Effector CD8-positive, alpha-beta T cell (primary cell): Measurements from ENCODE around the gene CRYL1.

ENCODE experiments used
- DNase-seq: peaks from one replicate; lab custom pipeline; 2025; lab: John Stamatoyannopoulos, UW

CRYL1 gene

GRCh38 chr13:20399515-20399914 lies 126.1 kb downstream of the CRYL1 start:
- DNase-seq = no peak

GRCh38 chr13:20398459-20398858 lies 127.2 kb downstream of the CRYL1 start:
- DNase-seq = no peak

GRCh38 chr13:20397896-20398295 lies 127.8 kb downstream of the CRYL1 start:
- DNase-seq = no peak

- no peak for DNase-seq
Measured at GRCh38 chr13:20395061-20395916, 130.4 kb downstream of the CRYL1 start.

- DNase-seq = no peak
Measured at GRCh38 chr13:20394506-20394905, 131.2 kb downstream of the CRYL1 start.

- DNase-seq = no peak
Measured at GRCh38 chr13:20394169-20394501, 131.5 kb downstream of the CRYL1 start.

GRCh38 chr13:20393273-20394168 lies 132.1 kb downstream of the CRYL1 start:
- no peak for DNase-seq

GRCh38 chr13:20392530-20392929 lies 133.1 kb downstream of the CRYL1 start:
- DNase-seq = no peak

- DNase-seq = no peak
Measured at GRCh38 chr13:20391597-20392452, 133.8 kb downstream of the CRYL1 start.

GRCh38 chr13:20390526-20391175 lies 135.0 kb downstream of the CRYL1 start:
- DNase-seq = no peak

GRCh38 chr13:20389696-20390525 lies 135.7 kb downstream of the CRYL1 start:
- DNase-seq = no peak

- no peak for DNase-seq
Measured at GRCh38 chr13:20388184-20388583, 137.5 kb downstream of the CRYL1 start.

GRCh38 chr13:20387441-20387971 lies 138.2 kb downstream of the CRYL1 start:
- no peak for DNase-seq

GRCh38 chr13:20387006-20387405 lies 138.7 kb downstream of the CRYL1 start:
- no peak for DNase-seq

- DNase-seq = no peak
Measured at GRCh38 chr13:20383058-20383457, 142.6 kb downstream of the CRYL1 start.

GRCh38 chr13:20381401-20381800 lies 144.3 kb downstream of the CRYL1 start:
- DNase-seq = no peak

- DNase-seq = no peak
Measured at GRCh38 chr13:20378721-20379120, 146.9 kb downstream of the CRYL1 start.

GRCh38 chr13:20377720-20378119 lies 147.9 kb downstream of the CRYL1 start:
- no peak for DNase-seq

GRCh38 chr13:20375871-20376270 lies 149.8 kb downstream of the CRYL1 start:
- no peak for DNase-seq

GRCh38 chr13:20373861-20374260 lies 151.8 kb downstream of the CRYL1 start:
- no peak for DNase-seq
